Coronary artery (tissue), 2 donors: ENCODE data around the gene SNCAIP.

Source experiments
- DNase-seq: peaks from one replicate; pipeline ENCODE4 v3.0.0-alpha.2; 2017; ENCODE audit warnings: low spot score
- H3K27ac ChIP-seq, 2 donors: fragments of 200-600 bp; sonication (generic); one replicate each; pipeline ENCODE4 v1.5.1; 2016 to 2019
- H3K4me3 ChIP-seq: fragments of 200-600 bp; sonication (generic); 2 replicates; pipeline ENCODE4 v1.5.1; 2016; ENCODE audit warnings: mild to moderate bottlenecking, moderate library complexity
- TF ChIP-seq, protein P1 (sequence below): fragments of 200-600 bp; sonication (generic); IDR thresholded peaks from one replicate; pipeline ENCODE4 v1.5.1; 2019; ENCODE audit warnings: antibody characterized with exemption

Gene SNCAIP

DNA sequence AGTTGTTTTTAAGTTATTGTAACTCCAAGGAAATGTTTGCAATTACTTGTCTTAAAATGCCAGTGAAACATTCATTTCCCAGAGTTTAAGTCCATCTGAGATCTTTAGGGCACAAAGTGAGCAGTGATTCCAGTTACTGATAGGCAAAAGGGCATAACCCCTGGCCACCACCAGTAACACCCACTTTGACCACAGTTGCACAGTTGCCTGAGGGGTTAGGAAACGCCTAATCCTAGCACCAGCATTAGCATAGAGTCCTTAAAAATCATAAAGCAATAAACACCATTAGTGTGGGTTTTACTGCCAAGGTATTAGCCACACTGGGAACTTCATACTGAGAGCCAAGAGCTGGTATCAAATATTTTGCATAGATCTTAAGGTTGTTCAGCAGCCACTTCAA, 143.9 kb downstream of the SNCAIP start:
- Histone ChIP-seq H3K27ac (no peak overlapping the region), H3K4me3 (no peak overlapping the region)
- TF ChIP-seq, protein P1, sequence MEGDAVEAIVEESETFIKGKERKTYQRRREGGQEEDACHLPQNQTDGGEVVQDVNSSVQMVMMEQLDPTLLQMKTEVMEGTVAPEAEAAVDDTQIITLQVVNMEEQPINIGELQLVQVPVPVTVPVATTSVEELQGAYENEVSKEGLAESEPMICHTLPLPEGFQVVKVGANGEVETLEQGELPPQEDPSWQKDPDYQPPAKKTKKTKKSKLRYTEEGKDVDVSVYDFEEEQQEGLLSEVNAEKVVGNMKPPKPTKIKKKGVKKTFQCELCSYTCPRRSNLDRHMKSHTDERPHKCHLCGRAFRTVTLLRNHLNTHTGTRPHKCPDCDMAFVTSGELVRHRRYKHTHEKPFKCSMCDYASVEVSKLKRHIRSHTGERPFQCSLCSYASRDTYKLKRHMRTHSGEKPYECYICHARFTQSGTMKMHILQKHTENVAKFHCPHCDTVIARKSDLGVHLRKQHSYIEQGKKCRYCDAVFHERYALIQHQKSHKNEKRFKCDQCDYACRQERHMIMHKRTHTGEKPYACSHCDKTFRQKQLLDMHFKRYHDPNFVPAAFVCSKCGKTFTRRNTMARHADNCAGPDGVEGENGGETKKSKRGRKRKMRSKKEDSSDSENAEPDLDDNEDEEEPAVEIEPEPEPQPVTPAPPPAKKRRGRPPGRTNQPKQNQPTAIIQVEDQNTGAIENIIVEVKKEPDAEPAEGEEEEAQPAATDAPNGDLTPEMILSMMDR: no peak
- DNase-seq: no peak

DNA sequence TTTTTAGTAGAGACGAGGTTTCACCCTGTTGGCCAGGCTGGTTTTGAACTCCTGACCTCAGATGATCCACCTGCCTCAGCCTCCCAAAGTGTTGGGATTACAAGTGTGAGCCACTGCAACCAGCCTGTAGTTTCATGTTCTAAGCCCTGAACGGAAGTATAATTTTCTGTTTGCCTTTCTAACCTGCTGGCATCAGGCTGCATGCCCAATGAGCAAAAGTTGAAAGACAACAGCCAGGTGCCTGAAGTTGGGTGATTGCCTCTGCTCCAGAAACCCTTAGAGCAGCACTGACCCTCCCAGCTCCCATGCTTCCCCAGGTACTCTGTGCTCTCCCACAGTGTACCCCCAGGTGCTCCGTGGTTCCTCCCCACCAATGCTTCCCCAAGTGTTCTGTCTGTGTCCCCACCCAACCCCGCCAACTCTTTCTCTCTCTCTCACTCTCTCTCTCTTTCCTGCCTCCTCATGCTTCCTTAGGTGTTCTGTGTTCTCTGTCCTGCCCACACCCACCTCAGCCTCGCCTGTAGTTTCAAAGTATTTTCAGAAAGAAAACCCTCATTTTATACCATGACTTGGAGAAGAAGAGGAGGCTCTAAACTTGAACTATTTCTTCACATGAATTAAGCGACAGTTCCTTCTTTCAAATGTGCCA, 145.3 kb downstream of the SNCAIP start:
- DNase-seq: no peak
- Histone ChIP-seq H3K27ac (no peak overlapping the region), H3K4me3 (no peak overlapping the region)
- TF ChIP-seq, protein P1: no peak

DNA sequence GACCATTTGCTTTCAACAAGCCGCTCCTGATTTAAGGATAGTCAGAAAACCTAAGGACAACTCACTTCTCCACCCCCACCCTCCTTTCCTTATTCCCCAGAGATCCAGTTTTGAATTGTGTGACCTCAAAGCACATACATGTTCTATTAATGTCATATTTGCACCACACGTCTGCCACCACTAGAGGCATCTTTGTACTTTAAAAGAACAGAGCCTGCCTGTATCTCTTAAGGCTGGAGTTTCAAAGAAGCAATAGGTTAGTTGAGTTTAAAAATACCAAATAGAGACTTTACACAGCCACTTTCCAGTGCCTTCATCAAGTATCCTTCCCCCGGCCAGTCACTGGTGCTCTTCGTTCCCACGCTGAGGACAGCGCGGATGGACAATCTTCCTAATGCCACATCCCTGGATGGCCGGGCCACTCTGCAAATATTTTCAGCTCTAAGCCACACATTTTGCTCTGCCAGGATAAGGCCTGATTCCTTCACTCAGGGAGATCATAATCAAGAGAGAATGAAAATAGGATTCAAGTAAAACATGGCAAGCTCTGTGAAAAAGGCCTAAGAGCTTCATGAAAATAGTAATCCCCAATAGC, 146.3 kb downstream of the SNCAIP start:
- Histone ChIP-seq H3K4me3 (no peak overlapping the region), H3K27ac (no peak overlapping the region)
- no peak for DNase-seq
- TF ChIP-seq, protein P1: no peak

DNA sequence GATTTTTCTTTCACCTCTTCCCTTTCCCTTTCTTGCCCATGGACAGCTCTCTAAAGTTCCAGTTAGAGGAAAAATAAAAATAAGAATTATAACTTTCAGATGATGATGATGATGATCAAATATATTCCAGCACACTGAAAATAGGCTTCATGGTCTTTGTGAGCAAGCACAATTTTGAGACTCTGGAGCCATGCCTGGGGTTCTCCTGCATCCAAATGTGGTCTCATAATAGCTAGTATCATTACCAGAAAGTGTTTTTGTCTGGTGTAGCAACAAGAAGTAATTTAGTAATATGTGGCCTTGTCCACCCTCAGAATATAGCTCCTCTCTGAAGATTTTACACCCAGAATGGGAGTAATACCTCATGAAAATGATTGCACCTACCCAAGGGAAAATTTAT, 150.4 kb downstream of the SNCAIP start:
- DNase-seq: no peak
- no peak overlapping the region for H3K27ac ChIP-seq
- TF ChIP-seq, protein P1: no peak
- no peak overlapping the region for H3K4me3 ChIP-seq

DNA sequence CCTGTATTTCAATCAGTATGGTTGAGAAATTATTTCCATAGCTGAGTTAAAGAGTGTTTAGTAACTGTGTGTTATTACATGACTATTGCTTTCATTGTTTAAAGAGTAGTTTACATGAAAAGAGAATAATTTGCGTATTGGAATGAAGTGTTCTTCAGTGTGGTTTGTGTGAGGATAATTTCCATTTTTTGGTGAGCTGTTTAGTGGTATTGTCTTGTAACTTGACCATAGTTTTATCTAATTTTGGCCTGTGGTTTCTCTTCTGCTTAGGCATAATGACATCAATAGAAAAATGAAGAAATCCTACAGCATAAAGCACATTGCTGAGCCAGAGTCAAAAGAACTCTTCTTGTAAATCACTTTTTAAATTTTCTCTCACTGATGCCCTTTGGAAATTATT, 151.2 kb downstream of the SNCAIP start:
- Histone ChIP-seq H3K27ac (no peak overlapping the region), H3K4me3 (no peak overlapping the region)
- no peak for DNase-seq
- TF ChIP-seq, protein P1: no peak

DNA sequence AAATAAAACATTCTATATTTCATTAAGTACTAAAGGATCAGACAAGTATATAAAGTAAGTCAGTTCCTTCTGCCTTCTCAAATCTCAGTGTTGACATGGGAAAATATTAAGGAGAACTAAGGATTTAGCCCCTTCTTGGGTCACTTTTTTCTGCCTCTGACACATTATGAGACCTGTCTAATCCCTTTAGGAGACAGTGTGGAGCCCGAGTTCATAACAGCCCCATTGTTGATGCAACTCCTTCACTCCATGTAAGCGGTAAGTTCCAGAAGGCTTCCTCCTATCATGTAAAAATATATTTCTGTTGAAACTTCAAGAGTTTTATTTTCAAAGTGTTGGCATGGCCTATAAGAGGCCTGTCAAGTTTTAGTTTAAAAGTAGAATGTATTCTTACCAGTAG, 152.2 kb downstream of the SNCAIP start:
- H3K4me3 ChIP-seq: no peak overlapping the region
- TF ChIP-seq, protein P1: no peak
- no peak for DNase-seq
- H3K27ac ChIP-seq: no peak overlapping the region

DNA sequence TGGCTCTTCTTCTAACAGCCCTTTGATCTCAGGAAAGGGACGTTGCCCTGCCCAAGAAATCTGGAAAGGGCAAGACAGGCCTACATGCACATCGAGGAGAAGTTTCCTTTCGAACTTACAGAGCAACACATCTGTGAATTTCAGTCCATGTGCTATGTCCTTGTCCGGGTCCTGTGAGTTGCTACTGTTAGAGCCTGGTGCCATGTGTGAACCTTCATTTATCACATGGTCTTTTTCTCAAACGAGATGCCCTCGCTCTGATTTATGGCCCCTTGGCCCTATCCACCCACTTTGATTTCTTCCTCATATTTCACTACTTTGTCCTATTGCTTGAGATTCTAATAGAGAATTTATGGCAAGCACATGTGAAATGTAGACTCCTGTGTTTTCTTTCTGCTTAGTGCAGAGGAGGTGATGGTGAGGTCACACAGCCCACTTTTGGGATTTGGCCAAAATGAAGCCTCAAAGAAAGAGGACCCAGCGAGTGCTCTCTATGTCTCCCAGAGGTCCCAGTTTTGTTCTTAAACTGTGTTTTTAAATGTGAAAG, 153.1 kb downstream of the SNCAIP start:
- DNase-seq: no peak
- Histone ChIP-seq H3K4me3 (no peak overlapping the region), H3K27ac (no peak overlapping the region)
- TF ChIP-seq, protein P1: no peak
